Nephron progenitor cell (in vitro differentiated cells): ENCODE results near the gene KRT25.

ENCODE experiments used
- DNase-seq: peaks from one replicate; pipeline ENCODE4 v3.0.0; 2021
- H3K27ac Mint-ChIP-seq: 2 replicates; pipeline ENCODE4 v1.8.0; 2021; ENCODE audit warnings: mild to moderate bottlenecking, moderate library complexity, mixed read lengths
- H3K27me3 Mint-ChIP-seq: 2 replicates; pipeline ENCODE4 v1.8.0; 2021; ENCODE audit warnings: mild to moderate bottlenecking, low read depth, mixed read lengths; ENCODE audit not compliant: poor library complexity
- H3K36me3 Mint-ChIP-seq: 2 replicates; pipeline ENCODE4 v1.8.0; 2021; ENCODE audit warnings: low read depth, mixed read lengths
- H3K4me1 Mint-ChIP-seq: 2 replicates; pipeline ENCODE4 v1.8.0; 2021; ENCODE audit warnings: mixed read lengths
- H3K4me3 Mint-ChIP-seq: 2 replicates; pipeline ENCODE4 v1.8.0; 2021; ENCODE audit warnings: mild to moderate bottlenecking, moderate library complexity, mixed read lengths
- H3K9me3 Mint-ChIP-seq: 2 replicates; pipeline ENCODE4 v1.8.0; 2021; ENCODE audit warnings: mild to moderate bottlenecking, moderate library complexity, mixed read lengths
- CTCF ChIP-seq: fragments of 200-600 bp; sonication (generic); IDR thresholded peaks from 2 replicates; pipeline ENCODE4 v1.5.0; 2021; ENCODE audit warnings: antibody characterized with exemption

Gene KRT25

GRCh38 chr17:40779181-40779909 is 24.2 kb upstream of the KRT25 start:
- Mint-ChIP-seq H3K9me3 (no peaks in the 10 kb centered on the region), H3K27ac (no peak overlapping the region), H3K4me3 (no peak overlapping the region), H3K27me3 (peaks cover 26% of the 10 kb centered on the region), H3K4me1 (peaks cover 7% of the 10 kb centered on the region), H3K36me3 (no peaks in the 10 kb centered on the region)
- TF ChIP-seq CTCF, result no peak
- DNase-seq, result no peak

DNA sequence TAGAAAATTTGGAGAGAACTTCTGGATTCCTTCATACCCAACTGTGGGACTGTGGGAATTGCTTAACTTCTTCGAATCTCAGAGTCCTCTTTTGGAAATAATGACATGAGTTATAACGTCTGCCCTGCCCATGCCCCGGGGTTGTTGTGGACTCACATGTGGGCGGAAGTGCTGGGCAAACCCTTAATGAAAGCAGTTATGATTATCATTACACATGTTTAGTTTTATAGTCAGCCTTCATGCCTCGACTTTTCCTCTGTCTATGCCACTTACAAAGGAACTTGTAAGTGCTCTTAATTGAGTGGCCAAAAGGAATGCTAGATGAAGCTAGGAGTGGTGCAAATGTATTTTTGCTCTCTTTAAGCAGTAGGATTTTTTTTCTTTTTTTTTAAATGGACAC is 23.3 kb upstream of the KRT25 start:
- DNase-seq, result no peak
- no peak overlapping the region for H3K27ac Mint-ChIP-seq
- H3K9me3 Mint-ChIP-seq, result no peaks in the 10 kb centered on the region
- no peak overlapping the region for H3K4me3 Mint-ChIP-seq
- no peak for TF ChIP-seq CTCF
- H3K27me3 Mint-ChIP-seq, result peaks cover 22% of the 10 kb centered on the region
- no peaks in the 10 kb centered on the region for H3K36me3 Mint-ChIP-seq
- peaks cover 7% of the 10 kb centered on the region for H3K4me1 Mint-ChIP-seq

DNA sequence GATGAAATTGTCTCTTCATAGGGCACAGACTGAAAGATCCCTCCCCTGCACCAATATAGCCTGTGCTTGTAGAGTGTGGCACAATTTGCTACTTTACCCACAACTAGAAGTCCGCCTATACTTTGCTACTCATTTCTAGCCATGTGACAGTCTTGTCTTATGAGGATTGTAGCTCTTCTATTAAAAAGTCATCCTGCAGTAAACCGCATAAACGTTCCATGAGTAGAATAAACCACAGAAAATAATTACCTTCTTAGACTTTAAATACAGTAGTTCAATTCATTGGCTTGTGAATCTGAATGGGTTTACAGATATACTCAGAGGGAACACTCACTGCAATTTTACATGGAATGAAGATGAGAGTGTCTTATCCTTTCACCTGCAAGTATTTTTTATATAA is 22.8 kb upstream of the KRT25 start:
- TF ChIP-seq CTCF, result no peak
- H3K27ac Mint-ChIP-seq, result no peak overlapping the region
- H3K4me3 Mint-ChIP-seq, result no peak overlapping the region
- no peaks in the 10 kb centered on the region for H3K9me3 Mint-ChIP-seq
- no peak for DNase-seq
- peaks cover 22% of the 10 kb centered on the region for H3K27me3 Mint-ChIP-seq
- no peaks in the 10 kb centered on the region for H3K36me3 Mint-ChIP-seq
- peaks cover 7% of the 10 kb centered on the region for H3K4me1 Mint-ChIP-seq

- no peak for TF ChIP-seq CTCF
- DNase-seq, result no peak
- Mint-ChIP-seq H3K4me3 (no peak overlapping the region), H3K9me3 (no peaks in the 10 kb centered on the region), H3K27ac (no peak overlapping the region), H3K27me3 (peaks cover 25% of the 10 kb centered on the region), H3K36me3 (no peaks in the 10 kb centered on the region), H3K4me1 (peaks cover 7% of the 10 kb centered on the region)
These were observed 22.3 kb upstream of the KRT25 start for GRCh38 chr17:40777459-40777858.

GRCh38 chr17:40775945-40776344 is 20.8 kb upstream of the KRT25 start:
- Mint-ChIP-seq H3K27ac (no peak overlapping the region), H3K36me3 (no peaks in the 10 kb centered on the region), H3K4me1 (peaks cover 7% of the 10 kb centered on the region), H3K9me3 (no peaks in the 10 kb centered on the region), H3K4me3 (no peak overlapping the region), H3K27me3 (peaks cover 24% of the 10 kb centered on the region)
- no peak for DNase-seq
- no peak for TF ChIP-seq CTCF

- Mint-ChIP-seq H3K4me3 (no peak within 1 kb of the TSS), H3K9me3 (no peaks in the 10 kb centered on the region), H3K36me3 (no peaks in the 10 kb centered on the region), H3K4me1 (peaks cover 7% of the 10 kb centered on the region), H3K27ac (no peak within 1 kb of the TSS), H3K27me3 (peaks cover 19% of the 10 kb centered on the region)
- TF ChIP-seq CTCF, result no peak
- DNase-seq, result no peak
These were observed 17.0 kb upstream of the KRT25 start, which contains the start of gene KRT26 for GRCh38 chr17:40772101-40772500. Gene KRT26, minus strand, starts transcription at chr17:40772201. Its CDS starts 88 bp downstream, at chr17:40772113.
